Left ventricle myocardium inferior (tissue), 1 donor: Measurements from ENCODE around the gene CD40LG. TPM values are rescaled to one million over a fixed set of nuclear protein-coding genes. Genes with fewer than 3 reads are reported as not detected.

Source experiments
- DNase-seq: peaks from one replicate; pipeline ENCODE4 v3.0.0-alpha.2; 2020
- H3K27ac ChIP-seq: fragments of 200-600 bp; replicated peaks from 2 replicates; pipeline ENCODE4 v1.8.0; 2021
- H3K27me3 ChIP-seq: fragments of 200-600 bp; 2 replicates; pipeline ENCODE4 v1.8.0; 2021; ENCODE audit warnings: low read depth
- H3K36me3 ChIP-seq: fragments of 200-600 bp; 2 replicates; pipeline ENCODE4 v1.8.0; 2021
- H3K4me1 ChIP-seq: fragments of 200-600 bp; 2 replicates; pipeline ENCODE4 v1.8.0; 2021
- H3K4me3 ChIP-seq: fragments of 200-600 bp; 2 replicates; pipeline ENCODE4 v1.8.0; 2021; ENCODE audit warnings: mild to moderate bottlenecking, moderate library complexity
- H3K9me3 ChIP-seq: fragments of 200-600 bp; replicated peaks from 2 replicates; pipeline ENCODE4 v1.8.0; 2021
- intact Hi-C: fragments of 100-400 bp; cut with micrococcal nuclease; formaldehyde crosslinking; loops from one replicate; pipeline ENCODE4 v1.11.0; 2022
- total RNA-seq: library from RNA; stranded (reverse); fragmentation: NEBNext Ultra II Directional; extraction: Animal tissue kit (Norgen Biotek cat#: 25700); gene quantifications from one replicate; pipeline ENCODE4 v1.2.1, GENCODE V29; 2021
- TF ChIP-seq, protein P1 (sequence below): fragments of 200-600 bp; IDR thresholded peaks from 2 replicates; pipeline ENCODE4 v1.8.0; 2021; ENCODE audit warnings: antibody characterized with exemption, mild to moderate bottlenecking, borderline replicate concordance
- donor health status: DM: no; HTN: yes; CAD: no; lungs with severe emphysema.

CD40LG gene
- total RNA-seq, 1 donor from 2014 or later = not detected

DNA sequence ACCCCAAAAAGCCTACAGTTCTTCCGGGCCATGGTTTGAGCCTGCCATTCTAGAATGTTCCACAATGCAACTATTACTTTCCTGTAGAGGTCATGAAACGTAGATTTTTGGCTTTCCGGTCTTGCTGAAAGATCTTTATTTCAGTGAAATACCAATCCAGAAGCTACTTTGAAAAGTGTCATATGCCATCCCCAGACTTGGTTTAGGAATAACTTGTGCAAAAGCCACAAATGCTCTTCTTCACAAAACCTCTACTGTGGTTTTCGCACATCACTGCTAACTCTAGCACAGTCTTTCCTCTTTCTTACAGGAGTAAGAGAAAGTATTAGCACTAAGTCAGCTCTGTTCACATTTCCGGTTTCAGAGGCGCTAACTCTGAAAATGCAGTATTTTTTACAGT is 12.7 kb upstream of the CD40LG start:
- Histone ChIP-seq H3K36me3 (no peaks in the 10 kb centered on the region), H3K27me3 (no peaks in the 10 kb centered on the region), H3K27ac (no peak overlapping the region), H3K4me1 (no peaks in the 10 kb centered on the region), H3K4me3 (no peak overlapping the region), H3K9me3 (no peaks in the 10 kb centered on the region)
- DNase-seq = no peak
- TF ChIP-seq, protein P1, sequence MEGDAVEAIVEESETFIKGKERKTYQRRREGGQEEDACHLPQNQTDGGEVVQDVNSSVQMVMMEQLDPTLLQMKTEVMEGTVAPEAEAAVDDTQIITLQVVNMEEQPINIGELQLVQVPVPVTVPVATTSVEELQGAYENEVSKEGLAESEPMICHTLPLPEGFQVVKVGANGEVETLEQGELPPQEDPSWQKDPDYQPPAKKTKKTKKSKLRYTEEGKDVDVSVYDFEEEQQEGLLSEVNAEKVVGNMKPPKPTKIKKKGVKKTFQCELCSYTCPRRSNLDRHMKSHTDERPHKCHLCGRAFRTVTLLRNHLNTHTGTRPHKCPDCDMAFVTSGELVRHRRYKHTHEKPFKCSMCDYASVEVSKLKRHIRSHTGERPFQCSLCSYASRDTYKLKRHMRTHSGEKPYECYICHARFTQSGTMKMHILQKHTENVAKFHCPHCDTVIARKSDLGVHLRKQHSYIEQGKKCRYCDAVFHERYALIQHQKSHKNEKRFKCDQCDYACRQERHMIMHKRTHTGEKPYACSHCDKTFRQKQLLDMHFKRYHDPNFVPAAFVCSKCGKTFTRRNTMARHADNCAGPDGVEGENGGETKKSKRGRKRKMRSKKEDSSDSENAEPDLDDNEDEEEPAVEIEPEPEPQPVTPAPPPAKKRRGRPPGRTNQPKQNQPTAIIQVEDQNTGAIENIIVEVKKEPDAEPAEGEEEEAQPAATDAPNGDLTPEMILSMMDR = no peak
- intact Hi-C loops = no loop called here

DNA sequence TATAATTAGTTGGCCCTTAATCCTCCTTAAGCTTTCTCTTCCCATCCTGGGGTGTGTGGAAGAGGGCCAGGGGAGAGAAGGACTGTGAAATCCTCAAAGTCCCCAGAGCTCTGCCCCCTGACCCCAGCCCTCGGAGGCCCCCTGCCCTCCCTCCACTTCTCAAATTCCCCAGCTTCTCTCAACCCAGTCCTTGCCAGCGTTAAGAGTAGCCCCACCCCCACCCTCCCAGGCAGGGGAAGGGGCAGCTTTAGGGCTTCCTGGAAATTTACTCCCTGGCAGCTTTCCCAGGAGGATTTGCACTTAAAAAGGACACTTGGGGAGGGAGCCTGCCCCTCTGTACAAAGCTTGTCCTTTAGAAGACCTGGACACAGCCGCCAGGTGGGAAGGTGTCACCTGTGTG is 11.8 kb upstream of the CD40LG start:
- intact Hi-C loops = no loop called here
- Histone ChIP-seq H3K4me3 (no peak overlapping the region), H3K27me3 (no peaks in the 10 kb centered on the region), H3K4me1 (no peaks in the 10 kb centered on the region), H3K9me3 (no peaks in the 10 kb centered on the region), H3K27ac (no peak overlapping the region), H3K36me3 (no peaks in the 10 kb centered on the region)
- TF ChIP-seq, protein P1 = no peak
- DNase-seq = no peak

DNA sequence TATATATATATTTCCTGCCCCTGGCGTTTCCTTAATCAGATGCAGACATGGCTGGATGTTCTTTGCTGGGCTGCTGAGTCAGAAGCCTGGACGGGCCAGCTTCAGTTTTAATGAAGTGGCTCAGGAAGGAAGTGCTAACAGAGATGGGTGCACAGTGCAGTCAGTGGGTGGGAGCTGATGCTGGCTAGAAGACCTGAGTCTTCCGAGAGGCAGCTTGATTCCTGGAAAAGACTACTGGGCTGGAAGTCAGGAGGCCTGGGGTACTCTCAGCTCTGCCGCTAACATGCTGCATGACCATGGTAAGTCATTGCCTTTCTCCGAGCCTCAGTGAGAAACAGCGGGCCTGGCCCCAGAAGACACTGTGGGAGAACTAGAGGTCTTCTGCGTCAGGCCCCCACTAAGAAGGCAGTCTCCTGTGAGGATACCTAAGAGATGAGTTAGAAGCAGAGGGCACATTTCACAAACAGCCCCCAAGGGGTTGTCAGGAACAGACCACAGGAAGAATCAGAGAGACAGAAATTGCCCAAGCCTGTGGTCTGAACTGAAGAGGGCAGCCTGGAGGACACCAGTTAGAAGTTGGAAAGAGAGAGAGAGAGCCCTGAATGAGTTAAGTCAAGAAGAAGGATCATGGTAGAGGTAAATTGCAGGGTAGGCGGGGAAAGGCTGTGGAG is 8.3 kb upstream of the CD40LG start:
- Histone ChIP-seq H3K9me3 (no peaks in the 10 kb centered on the region), H3K27me3 (no peaks in the 10 kb centered on the region), H3K36me3 (no peaks in the 10 kb centered on the region), H3K27ac (no peak overlapping the region), H3K4me3 (no peak overlapping the region), H3K4me1 (no peaks in the 10 kb centered on the region)
- intact Hi-C loops = no loop called here
- TF ChIP-seq, protein P1 = no peak
- no peak for DNase-seq

DNA sequence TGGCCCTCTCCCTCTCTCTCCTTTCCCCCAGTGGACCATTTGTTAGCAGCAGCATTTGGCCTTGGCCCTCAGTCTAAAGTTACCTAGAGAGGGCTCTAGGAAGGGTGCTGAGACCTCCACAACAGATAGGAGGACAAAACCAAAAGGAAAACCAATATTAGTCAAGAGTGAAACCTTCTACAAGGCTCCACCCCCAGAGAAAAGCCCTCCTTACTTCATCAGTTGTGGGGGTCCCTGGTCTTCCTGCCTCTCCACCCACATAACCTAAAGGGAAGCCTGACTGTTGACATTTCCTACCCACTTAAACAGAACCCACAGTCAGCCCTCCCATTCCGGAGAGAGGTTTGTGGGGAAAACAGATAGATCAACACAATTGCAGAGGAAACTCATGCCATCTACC is 4.7 kb upstream of the CD40LG start:
- no peaks in the 10 kb centered on the region for H3K27me3 ChIP-seq
- TF ChIP-seq, protein P1 = no peak
- no peaks in the 10 kb centered on the region for H3K36me3 ChIP-seq
- H3K9me3 ChIP-seq = no peaks in the 10 kb centered on the region
- DNase-seq = no peak
- no peaks in the 10 kb centered on the region for H3K4me1 ChIP-seq
- no peak overlapping the region for H3K4me3 ChIP-seq
- intact Hi-C loops = no loop called here
- H3K27ac ChIP-seq = no peak overlapping the region

DNA sequence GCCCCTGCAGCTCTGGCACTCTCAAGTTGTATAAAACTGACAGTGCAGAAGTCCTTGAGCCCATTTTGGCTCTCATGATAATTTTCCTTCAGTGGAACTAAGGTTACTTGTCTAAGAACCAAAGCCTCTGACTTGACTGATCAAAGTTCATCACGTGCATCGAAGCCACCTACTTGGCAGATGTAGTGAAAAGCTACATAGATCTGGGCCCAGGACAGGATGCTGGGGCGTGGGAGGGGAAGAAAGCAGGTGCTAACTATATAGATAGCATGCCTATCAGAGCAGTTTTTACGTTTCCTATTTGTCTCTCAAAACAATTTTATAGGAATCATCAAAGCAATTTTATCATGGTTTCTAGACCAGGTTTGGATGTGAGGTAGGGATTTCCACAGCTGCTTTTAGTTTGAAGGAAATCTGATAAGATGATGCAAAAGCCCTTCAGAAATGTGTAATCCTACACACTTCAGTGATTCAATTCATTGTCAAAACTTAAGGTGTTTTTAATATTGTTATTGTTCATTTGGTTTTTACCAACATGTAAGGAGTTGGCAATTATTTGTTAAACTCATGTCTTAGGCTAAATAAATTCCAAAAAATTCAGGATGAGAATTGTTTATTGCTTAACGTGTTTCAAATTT is 1.2 kb upstream of the CD40LG start:
- intact Hi-C loops = no loop called here
- TF ChIP-seq, protein P1 = no peak
- no peak for DNase-seq

More for the DNA sequence above, 1.2 kb upstream of the CD40LG start:
- H3K9me3 ChIP-seq = no peaks in the 10 kb centered on the region
- no peak overlapping the region for H3K4me3 ChIP-seq
- H3K4me1 ChIP-seq = no peaks in the 10 kb centered on the region
- no peaks in the 10 kb centered on the region for H3K36me3 ChIP-seq
- no peaks in the 10 kb centered on the region for H3K27me3 ChIP-seq
- H3K27ac ChIP-seq = no peak overlapping the region
